Smooth muscle cell of trachea (primary cell): ENCODE data around the gene EPO. TPM values are rescaled to one million over a fixed set of nuclear protein-coding genes. Genes with fewer than 3 reads are reported as not detected.

Experiments
- total RNA-seq: library from RNA; depleted of rRNA; stranded (reverse); fragments of >200 nt; gene quantifications from 2 replicates; pipeline ENCODE4 v1.2.1, GENCODE V29; 2014

The EPO gene
- not detected in 2 replicates for total RNA-seq

GRCh38 chr7:100720279-100720670, at the start of gene EPO:
EPO (plus strand) TSS chr7:100720468; CDS start chr7:100720981, 513 bp downstream.

GRCh38 chr7:100673302-100673941, 46.8 kb upstream of the EPO start, which contains the start of gene GNB2:
GNB2 (plus strand) TSS chr7:100673740; CDS start chr7:100676266, 2,526 bp downstream.

GRCh38 chr7:100694098-100694745, 26.0 kb upstream of the EPO start, which contains the start of gene GIGYF1:
GIGYF1 (minus strand) TSS chr7:100694250; CDS start chr7:100688238, 6,012 bp downstream.

GRCh38 chr7:100705753-100706671, 14.3 kb upstream of the EPO start, which contains the start of gene POP7:
POP7 (plus strand) TSS chr7:100706121; CDS start chr7:100706831, 710 bp downstream.

Other genes starting within 250 kb of the EPO start
- gene TSC22D4, start 241.3 kb upstream of the EPO start, total RNA-seq = 24.9 and 35.6 TPM in 2 replicates
- 1.3 and 3.5 TPM in 2 replicates for gene NYAP1, start 236.5 kb upstream of the EPO start, total RNA-seq
- 6.1 and 8.4 TPM in 2 replicates for gene AGFG2, start 181.3 kb upstream of the EPO start, total RNA-seq
- not detected in 2 replicates for gene SAP25, start 146.6 kb upstream of the EPO start, total RNA-seq
- 20.5 and 21.2 TPM in 2 replicates for gene LRCH4, start 134.3 kb upstream of the EPO start, total RNA-seq
- gene FBXO24, start 134.1 kb upstream of the EPO start, total RNA-seq = 0.15 and 0.33 TPM in 2 replicates
- 179 and 311 TPM in 2 replicates for gene PCOLCE, start 118.1 kb upstream of the EPO start, total RNA-seq
- 7.1 and 7.9 TPM in 2 replicates for gene MOSPD3, start 107.9 kb upstream of the EPO start, total RNA-seq
- 0.33 TPM in 1 of 2 replicates, not detected in the other for gene TFR2, start 78.9 kb upstream of the EPO start, total RNA-seq
- not detected in 2 replicates for gene ACTL6B, start 64.0 kb upstream of the EPO start, total RNA-seq
- gene GNB2, start 46.7 kb upstream of the EPO start, total RNA-seq = 113 and 118 TPM in 2 replicates
- gene GIGYF1, start 26.2 kb upstream of the EPO start, total RNA-seq = 20.4 and 23.5 TPM in 2 replicates
- 31.4 and 40.1 TPM in 2 replicates for gene POP7, start 14.3 kb upstream of the EPO start, total RNA-seq
- gene ZAN, start 13.1 kb downstream of the EPO start, total RNA-seq = not detected in 2 replicates
- gene EPHB4, start 107.1 kb downstream of the EPO start, total RNA-seq = 37.7 and 64.2 TPM in 2 replicates
- gene SLC12A9, start 132.2 kb downstream of the EPO start, total RNA-seq = 17.9 and 29.9 TPM in 2 replicates
- 102 and 103 TPM in 2 replicates for gene TRIP6, start 146.9 kb downstream of the EPO start, total RNA-seq
- 40.3 and 54.1 TPM in 2 replicates for gene SRRT, start 154.6 kb downstream of the EPO start, total RNA-seq
- 3.9 and 10.4 TPM in 2 replicates for gene UFSP1, start 169.2 kb downstream of the EPO start, total RNA-seq
- gene ACHE, start 175.4 kb downstream of the EPO start, total RNA-seq = 2.2 TPM in 1 of 2 replicates, not detected in the other
- not detected in 2 replicates for gene MUC3A, start 229.1 kb downstream of the EPO start, total RNA-seq
- 0.50 and 0.87 TPM in 2 replicates for gene MUC12, start 249.1 kb downstream of the EPO start, total RNA-seq